SK-N-SH (cell line): Measurements from ENCODE around the gene VSIG8. TPM values are rescaled to one million over a fixed set of nuclear protein-coding genes. Genes with fewer than 3 reads are reported as not detected.

ENCODE experiments used
- CTCF ChIA-PET: fragments of 300-600, 350-600 bp; formaldehyde crosslinking; extraction: SDS; loops from one replicate; lab custom pipeline; 2021; lab: Yijun Ruan, JAX
- POLR2A ChIA-PET: fragments of 350-600 bp; sonication (Branson Sonifier 250); formaldehyde crosslinking; extraction: SDS; loops from one replicate; lab custom pipeline; 2020; ENCODE audit warnings: antibody characterized with exemption, inconsistent platforms; lab: Yijun Ruan, JAX
- DNase-seq: peaks from one replicate; pipeline ENCODE4 v3.0.0; 2012
- H2AFZ ChIP-seq: fragments of 200-600 bp; sonication (generic); 2 replicates; pipeline ENCODE4 v1.8.1; 2016; ENCODE audit warnings: antibody characterized with exemption, mild to moderate bottlenecking, low read depth
- H3F3A ChIP-seq: fragments of 200-600 bp; sonication (generic); replicated peaks from 2 replicates; pipeline ENCODE3; 2016; ENCODE audit warnings: antibody characterized with exemption, mild to moderate bottlenecking; ENCODE audit not compliant: insufficient read depth
- H3K27ac ChIP-seq, 2 experiments: fragments of 200-500 bp in 1 of 2; fragments of 200-600 bp in 1 of 2; sonication (Bioruptor generic) in 1 of 2; sonication (generic), shearing (Covaris generic) in 1 of 2; 2 replicates each; pipeline versions ENCODE4 v1.5.1 to v1.6.1; 2014 to 2016; ENCODE audit warnings: low read depth in 2 of 2, inconsistent platforms in 1 of 2, low read length in 1 of 2, mild to moderate bottlenecking in 1 of 2, mixed read lengths in 1 of 2
- H3K27me3 ChIP-seq: fragments of 200-600 bp; sonication (generic), shearing (Covaris generic); 2 replicates; pipeline ENCODE4 v1.6.1; 2016; ENCODE audit warnings: mixed run types; ENCODE audit not compliant: insufficient read depth
- H3K36me3 ChIP-seq, 2 experiments: fragments of 200-500 bp in 1 of 2; fragments of 200-600 bp in 1 of 2; sonication (Bioruptor generic) in 1 of 2; sonication (generic) in 1 of 2; replicated peaks in 1 of 2; 2 replicates each; pipeline versions ENCODE3 to v1.5.1; 2014 to 2016; ENCODE audit warnings: low read length in 1 of 2, mild to moderate bottlenecking in 1 of 2; ENCODE audit not compliant: insufficient read depth in 2 of 2, control insufficient read depth in 1 of 2
- H3K4me1 ChIP-seq, 2 experiments: fragments of 200-500 bp in 1 of 2; fragments of 200-600 bp in 1 of 2; sonication (Bioruptor generic) in 1 of 2; sonication (generic), shearing (Covaris generic) in 1 of 2; 2 replicates each; pipeline versions ENCODE4 v1.5.1 to v1.6.1; 2014 to 2016; ENCODE audit warnings: low read depth in 1 of 2, low read length in 1 of 2, mixed run types in 1 of 2; ENCODE audit not compliant: insufficient read depth in 2 of 2, control insufficient read depth in 1 of 2
- H3K4me2 ChIP-seq: fragments of 200-600 bp; sonication (generic), shearing (Covaris generic); 2 replicates; pipeline ENCODE4 v1.6.1; 2017; ENCODE audit warnings: mixed run types
- H3K4me3 ChIP-seq, 2 experiments: fragments of 200-500 bp in 1 of 2; fragments of 200-600 bp in 1 of 2; sonication (Bioruptor generic) in 1 of 2; sonication (generic), shearing (Covaris generic) in 1 of 2; 2 replicates each; pipeline versions ENCODE4 v1.5.1 to v1.8.1; 2014 to 2016; ENCODE audit warnings: low read depth in 2 of 2, inconsistent platforms in 1 of 2, low read length in 1 of 2, mild to moderate bottlenecking in 1 of 2, mixed read lengths in 1 of 2, moderate library complexity in 1 of 2
- H3K79me2 ChIP-seq: fragments of 200-600 bp; sonication (generic); 2 replicates; pipeline ENCODE4 v1.8.1; 2017; ENCODE audit warnings: mild to moderate bottlenecking; ENCODE audit not compliant: insufficient read depth
- H3K9ac ChIP-seq: fragments of 200-600 bp; sonication (generic); 2 replicates; pipeline ENCODE4 v1.6.1; 2017; ENCODE audit warnings: mixed run types
- H3K9me2 ChIP-seq: fragments of 200-600 bp; sonication (generic); 2 replicates; pipeline ENCODE4 v1.6.1; 2017; ENCODE audit warnings: mixed run types
- H3K9me3 ChIP-seq: fragments of 200-600 bp; sonication (generic); 2 replicates; pipeline ENCODE4 v1.6.1; 2017; ENCODE audit warnings: mixed run types, mild to moderate bottlenecking, moderate library complexity
- H4K20me1 ChIP-seq: fragments of 200-600 bp; sonication (generic); 2 replicates; pipeline ENCODE4 v1.6.1; 2017; ENCODE audit warnings: mild to moderate bottlenecking, mixed run types; ENCODE audit not compliant: insufficient read depth
- ELF1 ChIP-seq: IDR thresholded peaks from 2 replicates; pipeline ENCODE4 v1.4.0; 2012
- EP300 ChIP-seq, 2 experiments: IDR thresholded peaks; 2 replicates each; pipeline versions ENCODE4 v1.4.0 to v1.6.1; 2012; ENCODE audit warnings: borderline replicate concordance in 1 of 2, low read depth in 1 of 2, low read length in 1 of 2
- EZH2phosphoT487 ChIP-seq: fragments of 200-600 bp; sonication (generic); IDR thresholded peaks from 2 replicates; pipeline ENCODE4 v1.6.1; 2017; ENCODE audit warnings: low read depth, mixed run types, mild to moderate bottlenecking, antibody characterized with exemption, moderate library complexity, borderline replicate concordance
- FOSL2 ChIP-seq: IDR thresholded peaks from 2 replicates; pipeline ENCODE4 v1.4.0; 2012; ENCODE audit warnings: low read depth, mild to moderate bottlenecking, moderate library complexity, borderline replicate concordance
- GABPA ChIP-seq: IDR thresholded peaks from 2 replicates; pipeline ENCODE4 v1.4.0; 2012; ENCODE audit warnings: low read depth, mild to moderate bottlenecking
- GATA2 ChIP-seq: sonication (generic); formaldehyde crosslinking; IDR thresholded peaks from 2 replicates; pipeline ENCODE4 v1.5.0; 2020; ENCODE audit warnings: mild to moderate bottlenecking, missing genetic modification reagents
- IRF3 ChIP-seq: fragments of 150-350 bp; IDR thresholded peaks from 2 replicates; pipeline ENCODE4 v1.6.1; 2016; ENCODE audit warnings: mild to moderate bottlenecking, low read depth, low read length
- MXI1 ChIP-seq: IDR thresholded peaks from 2 replicates; pipeline ENCODE4 v1.6.1; 2012; ENCODE audit warnings: mild to moderate bottlenecking, low read depth, low read length, improper control_type of control experiment
- NFIC ChIP-seq: IDR thresholded peaks from 2 replicates; pipeline ENCODE4 v1.4.0; 2012; ENCODE audit warnings: borderline replicate concordance
- RAD21 ChIP-seq: IDR thresholded peaks from 2 replicates; pipeline ENCODE4 v1.6.1; 2012; ENCODE audit warnings: mild to moderate bottlenecking, low read length
- RXRA ChIP-seq: IDR thresholded peaks from 2 replicates; pipeline ENCODE4 v1.4.0; 2012; ENCODE audit warnings: low read depth, mild to moderate bottlenecking, borderline replicate concordance
- TAF1 ChIP-seq: IDR thresholded peaks from 2 replicates; pipeline ENCODE4 v1.6.1; 2012; ENCODE audit warnings: low read depth, mild to moderate bottlenecking, low read length, moderate library complexity, borderline replicate concordance
- TCF12 ChIP-seq: IDR thresholded peaks from 2 replicates; pipeline ENCODE4 v1.4.0; 2012
- TEAD4 ChIP-seq: IDR thresholded peaks from 2 replicates; pipeline ENCODE4 v1.4.0; 2012; ENCODE audit warnings: mild to moderate bottlenecking, borderline replicate concordance; ENCODE audit not compliant: insufficient read depth
- YY1 ChIP-seq: IDR thresholded peaks from 2 replicates; pipeline ENCODE4 v1.4.0; 2012; ENCODE audit warnings: low read depth, mild to moderate bottlenecking
- WGBS: methylation state at CpG from one replicate; pipeline ENCODE4 v1.1.6; 2017; ENCODE audit warnings: low lambda C conversion rate; 5-methylcytosine and 5-hydroxymethylcytosine counted together
- polyA plus RNA-seq, 3 experiments: library from polyadenylated mRNA; depleted of rRNA; stranded (reverse); fragments of >200 nt; gene quantifications; 2 replicates each; pipeline ENCODE4 v1.2.3, GENCODE V29; 2012
- TF ChIP-seq, protein P1 (sequence below): IDR thresholded peaks from 2 replicates; pipeline ENCODE4 v1.4.0; 2012; ENCODE audit warnings: low read depth, borderline replicate concordance
- TF ChIP-seq, protein P2 (sequence below): fragments of 150-350 bp; IDR thresholded peaks from 2 replicates; pipeline ENCODE4 v1.6.1; 2017; ENCODE audit warnings: antibody characterized with exemption, low read length, low read depth, borderline replicate concordance
- TF ChIP-seq, protein P3 (sequence below): fragments of 200-600 bp; sonication (generic); IDR thresholded peaks from 2 replicates; pipeline ENCODE4 v1.6.1; 2017; ENCODE audit warnings: antibody characterized with exemption, mild to moderate bottlenecking, moderate library complexity
- TF ChIP-seq, protein P4 (sequence below): IDR thresholded peaks from 2 replicates; pipeline ENCODE4 v1.6.1; 2012; ENCODE audit warnings: mild to moderate bottlenecking, low read depth, low read length, moderate library complexity

The VSIG8 gene
- polyA plus RNA-seq, 1 of the 3 experiments (the other 2 are of a cell fraction): not detected

DNA sequence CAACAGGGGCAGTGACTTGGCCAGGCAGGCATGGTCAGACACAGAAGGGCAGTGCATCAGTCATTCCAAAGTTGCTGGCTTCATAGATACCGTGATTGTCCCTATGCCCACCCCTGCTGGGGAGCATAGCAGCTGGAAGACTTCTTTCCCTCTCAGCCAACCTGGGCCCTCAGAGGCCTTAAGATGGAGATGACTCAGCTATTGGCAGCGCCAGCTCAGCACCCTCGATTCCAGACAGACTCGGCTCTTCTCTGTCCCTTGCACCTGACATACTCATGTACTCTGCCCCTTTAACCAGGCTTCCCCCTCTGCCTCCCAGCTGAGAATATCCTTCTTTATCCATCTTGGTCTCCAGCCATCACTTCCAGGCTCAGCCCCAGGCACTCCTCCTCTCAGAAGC lies 19.0 kb downstream of the VSIG8 start:
- H2AFZ ChIP-seq: no peak overlapping the region
- H3K4me1 ChIP-seq: peaks cover 0 to 3% of the 10 kb centered on the region in 2 experiments; a peak in 1 of 4 replicates
- H3K4me3 ChIP-seq: no peak overlapping the region
- H3K9me3 ChIP-seq: no peaks in the 10 kb centered on the region
- no peak overlapping the region for H3K4me2 ChIP-seq
- no peaks in the 10 kb centered on the region for H3K36me3 ChIP-seq
- H3F3A ChIP-seq: no peaks in the 10 kb centered on the region
- H4K20me1 ChIP-seq: no peaks in the 10 kb centered on the region
- no peak overlapping the region for H3K27ac ChIP-seq
- H3K9ac ChIP-seq: no peak overlapping the region
- TF ChIP-seq FOSL2 (no peak), RAD21 (no peak), EP300 (IDR thresholded peaks at IDR 0.05; ENCODE audit: borderline replicate concordance in 1 of 2, low read depth in 1 of 2, low read length in 1 of 2) (no peak), RXRA (no peak), IRF3 (no peak), NFIC (no peak), EZH2phosphoT487 (no peak), TCF12 (no peak), ELF1 (no peak), TEAD4 (no peak), TAF1 (no peak), GABPA (no peak), MXI1 (no peak), YY1 (no peak), GATA2 (CRISPR knock-in tag) (no peak)
- TF ChIP-seq, protein P1, sequence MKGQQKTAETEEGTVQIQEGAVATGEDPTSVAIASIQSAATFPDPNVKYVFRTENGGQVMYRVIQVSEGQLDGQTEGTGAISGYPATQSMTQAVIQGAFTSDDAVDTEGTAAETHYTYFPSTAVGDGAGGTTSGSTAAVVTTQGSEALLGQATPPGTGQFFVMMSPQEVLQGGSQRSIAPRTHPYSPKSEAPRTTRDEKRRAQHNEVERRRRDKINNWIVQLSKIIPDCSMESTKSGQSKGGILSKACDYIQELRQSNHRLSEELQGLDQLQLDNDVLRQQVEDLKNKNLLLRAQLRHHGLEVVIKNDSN: no peak
- TF ChIP-seq, protein P2, sequence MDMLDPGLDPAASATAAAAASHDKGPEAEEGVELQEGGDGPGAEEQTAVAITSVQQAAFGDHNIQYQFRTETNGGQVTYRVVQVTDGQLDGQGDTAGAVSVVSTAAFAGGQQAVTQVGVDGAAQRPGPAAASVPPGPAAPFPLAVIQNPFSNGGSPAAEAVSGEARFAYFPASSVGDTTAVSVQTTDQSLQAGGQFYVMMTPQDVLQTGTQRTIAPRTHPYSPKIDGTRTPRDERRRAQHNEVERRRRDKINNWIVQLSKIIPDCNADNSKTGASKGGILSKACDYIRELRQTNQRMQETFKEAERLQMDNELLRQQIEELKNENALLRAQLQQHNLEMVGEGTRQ: no peak
- TF ChIP-seq, protein P3, sequence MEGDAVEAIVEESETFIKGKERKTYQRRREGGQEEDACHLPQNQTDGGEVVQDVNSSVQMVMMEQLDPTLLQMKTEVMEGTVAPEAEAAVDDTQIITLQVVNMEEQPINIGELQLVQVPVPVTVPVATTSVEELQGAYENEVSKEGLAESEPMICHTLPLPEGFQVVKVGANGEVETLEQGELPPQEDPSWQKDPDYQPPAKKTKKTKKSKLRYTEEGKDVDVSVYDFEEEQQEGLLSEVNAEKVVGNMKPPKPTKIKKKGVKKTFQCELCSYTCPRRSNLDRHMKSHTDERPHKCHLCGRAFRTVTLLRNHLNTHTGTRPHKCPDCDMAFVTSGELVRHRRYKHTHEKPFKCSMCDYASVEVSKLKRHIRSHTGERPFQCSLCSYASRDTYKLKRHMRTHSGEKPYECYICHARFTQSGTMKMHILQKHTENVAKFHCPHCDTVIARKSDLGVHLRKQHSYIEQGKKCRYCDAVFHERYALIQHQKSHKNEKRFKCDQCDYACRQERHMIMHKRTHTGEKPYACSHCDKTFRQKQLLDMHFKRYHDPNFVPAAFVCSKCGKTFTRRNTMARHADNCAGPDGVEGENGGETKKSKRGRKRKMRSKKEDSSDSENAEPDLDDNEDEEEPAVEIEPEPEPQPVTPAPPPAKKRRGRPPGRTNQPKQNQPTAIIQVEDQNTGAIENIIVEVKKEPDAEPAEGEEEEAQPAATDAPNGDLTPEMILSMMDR: no peak
- TF ChIP-seq, protein P4, sequence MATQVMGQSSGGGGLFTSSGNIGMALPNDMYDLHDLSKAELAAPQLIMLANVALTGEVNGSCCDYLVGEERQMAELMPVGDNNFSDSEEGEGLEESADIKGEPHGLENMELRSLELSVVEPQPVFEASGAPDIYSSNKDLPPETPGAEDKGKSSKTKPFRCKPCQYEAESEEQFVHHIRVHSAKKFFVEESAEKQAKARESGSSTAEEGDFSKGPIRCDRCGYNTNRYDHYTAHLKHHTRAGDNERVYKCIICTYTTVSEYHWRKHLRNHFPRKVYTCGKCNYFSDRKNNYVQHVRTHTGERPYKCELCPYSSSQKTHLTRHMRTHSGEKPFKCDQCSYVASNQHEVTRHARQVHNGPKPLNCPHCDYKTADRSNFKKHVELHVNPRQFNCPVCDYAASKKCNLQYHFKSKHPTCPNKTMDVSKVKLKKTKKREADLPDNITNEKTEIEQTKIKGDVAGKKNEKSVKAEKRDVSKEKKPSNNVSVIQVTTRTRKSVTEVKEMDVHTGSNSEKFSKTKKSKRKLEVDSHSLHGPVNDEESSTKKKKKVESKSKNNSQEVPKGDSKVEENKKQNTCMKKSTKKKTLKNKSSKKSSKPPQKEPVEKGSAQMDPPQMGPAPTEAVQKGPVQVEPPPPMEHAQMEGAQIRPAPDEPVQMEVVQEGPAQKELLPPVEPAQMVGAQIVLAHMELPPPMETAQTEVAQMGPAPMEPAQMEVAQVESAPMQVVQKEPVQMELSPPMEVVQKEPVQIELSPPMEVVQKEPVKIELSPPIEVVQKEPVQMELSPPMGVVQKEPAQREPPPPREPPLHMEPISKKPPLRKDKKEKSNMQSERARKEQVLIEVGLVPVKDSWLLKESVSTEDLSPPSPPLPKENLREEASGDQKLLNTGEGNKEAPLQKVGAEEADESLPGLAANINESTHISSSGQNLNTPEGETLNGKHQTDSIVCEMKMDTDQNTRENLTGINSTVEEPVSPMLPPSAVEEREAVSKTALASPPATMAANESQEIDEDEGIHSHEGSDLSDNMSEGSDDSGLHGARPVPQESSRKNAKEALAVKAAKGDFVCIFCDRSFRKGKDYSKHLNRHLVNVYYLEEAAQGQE: no peak
- CTCF ChIA-PET: interaction anchor here (1.0 kb wide), 1 partner anchor 22 kb away, joined by 3 read pairs; no protein-coding TSS in a partner anchor
- no peaks in the 10 kb centered on the region for H3K9me2 ChIP-seq
- no peaks in the 10 kb centered on the region for H3K79me2 ChIP-seq
- DNase-seq: no peak
- POLR2A ChIA-PET: no interaction called here
- 56% methylated on average over 4 of the region's 4 CpGs for WGBS
- no peaks in the 10 kb centered on the region for H3K27me3 ChIP-seq
